Breast epithelium (tissue), 3 donors: Measurements from ENCODE around the gene MRPS25.

Source experiments
- CTCF ChIP-seq, 3 donors: fragments of 450-650 bp; IDR thresholded peaks; one replicate each; pipeline ENCODE4 v1.5.1; 2016 to 2017; ENCODE audit warnings: antibody characterized with exemption in 3 of 3, mild to moderate bottlenecking in 3 of 3, moderate library complexity in 3 of 3
- POLR2A ChIP-seq: fragments of 450-650 bp; IDR thresholded peaks from one replicate; pipeline ENCODE4 v1.6.1; 2016; ENCODE audit warnings: antibody characterized with exemption, mild to moderate bottlenecking, moderate library complexity
- POLR2AphosphoS5 ChIP-seq, 3 donors: sonication (generic); formaldehyde crosslinking; IDR thresholded peaks; one replicate each; pipeline ENCODE4 v1.6.1; 2017; ENCODE audit warnings: antibody characterized with exemption in 3 of 3

DNA sequence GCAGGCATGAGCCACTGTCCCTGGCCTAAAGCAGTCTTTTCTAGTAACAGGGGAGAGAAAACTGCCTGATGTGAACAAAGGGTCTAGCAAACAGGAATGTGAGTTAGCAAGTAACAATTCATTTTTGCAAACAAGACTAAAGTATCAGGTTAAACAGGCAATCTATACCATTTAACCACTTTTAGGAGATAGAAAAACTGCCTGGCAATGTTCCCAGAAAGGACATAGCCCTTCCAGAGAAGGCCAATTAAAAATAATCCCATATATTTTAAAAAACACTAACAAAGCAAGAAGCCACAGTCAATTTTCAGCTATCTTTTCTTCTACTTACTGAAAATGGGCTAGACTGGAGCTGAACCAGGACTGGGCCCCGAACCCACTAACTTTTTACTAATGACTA, 27.6 kb upstream of the MRPS25 start:
- TF ChIP-seq POLR2A (no peak), CTCF (IDR thresholded peaks at IDR 0.05) (no peak), POLR2AphosphoS5 (IDR thresholded peaks at IDR 0.05) (no peak)
